ENCODE results near the gene SBF2.

Gene SBF2

DNA sequence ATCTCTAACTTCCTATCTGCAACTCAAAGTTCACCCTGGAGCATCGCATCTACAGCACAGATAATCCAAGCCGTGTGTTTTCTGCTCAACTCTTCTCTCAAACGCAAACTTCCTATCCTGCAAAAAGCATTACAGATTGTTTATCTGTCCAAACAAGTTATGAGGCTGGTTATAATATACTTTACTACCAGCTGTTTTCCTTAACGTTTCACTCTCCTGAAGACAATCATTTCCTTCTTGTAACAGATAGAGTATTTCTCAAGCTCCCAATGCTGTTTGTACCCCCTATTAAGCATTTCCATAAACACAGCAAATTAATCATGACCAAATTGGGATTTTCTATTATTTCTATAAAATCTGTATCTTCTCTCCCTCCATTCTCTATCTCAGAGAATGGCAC lies 84.7 kb downstream of the SBF2 start:
- H3K27ac ChIP-seq (ENCODE audit: low read depth, low read length, poor library complexity, severe bottlenecking), result no peak overlapping the region
- H3K9me2 ChIP-seq (ENCODE audit: low read depth, low read length), result no peaks in the 10 kb centered on the region
- no peaks in the 10 kb centered on the region for H3K36me3 ChIP-seq (ENCODE audit: insufficient read depth, low read length)
- H3K4me2 ChIP-seq (ENCODE audit: low read length), result no peak overlapping the region
- no peak overlapping the region for H3K9ac ChIP-seq (ENCODE audit: low read length)
- H3K9me3 ChIP-seq (ENCODE audit: low read length), result no peaks in the 10 kb centered on the region
- no peaks in the 10 kb centered on the region for H4K20me1 ChIP-seq (ENCODE audit: insufficient read depth, low read length)
- no peak overlapping the region for H2AFZ ChIP-seq (ENCODE audit: low read length)
- H3K27me3 ChIP-seq (ENCODE audit: insufficient read depth, low read length), result no peaks in the 10 kb centered on the region
- H3K4me3 ChIP-seq (ENCODE audit: low read depth, low read length, poor library complexity, severe bottlenecking), result no peak overlapping the region
- no peaks in the 10 kb centered on the region for H3F3A ChIP-seq (ENCODE audit: insufficient read depth, low read length)
- H3K4me1 ChIP-seq (ENCODE audit: insufficient read depth, low read length, severe bottlenecking), result no peaks in the 10 kb centered on the region
- TF ChIP-seq, protein P1, sequence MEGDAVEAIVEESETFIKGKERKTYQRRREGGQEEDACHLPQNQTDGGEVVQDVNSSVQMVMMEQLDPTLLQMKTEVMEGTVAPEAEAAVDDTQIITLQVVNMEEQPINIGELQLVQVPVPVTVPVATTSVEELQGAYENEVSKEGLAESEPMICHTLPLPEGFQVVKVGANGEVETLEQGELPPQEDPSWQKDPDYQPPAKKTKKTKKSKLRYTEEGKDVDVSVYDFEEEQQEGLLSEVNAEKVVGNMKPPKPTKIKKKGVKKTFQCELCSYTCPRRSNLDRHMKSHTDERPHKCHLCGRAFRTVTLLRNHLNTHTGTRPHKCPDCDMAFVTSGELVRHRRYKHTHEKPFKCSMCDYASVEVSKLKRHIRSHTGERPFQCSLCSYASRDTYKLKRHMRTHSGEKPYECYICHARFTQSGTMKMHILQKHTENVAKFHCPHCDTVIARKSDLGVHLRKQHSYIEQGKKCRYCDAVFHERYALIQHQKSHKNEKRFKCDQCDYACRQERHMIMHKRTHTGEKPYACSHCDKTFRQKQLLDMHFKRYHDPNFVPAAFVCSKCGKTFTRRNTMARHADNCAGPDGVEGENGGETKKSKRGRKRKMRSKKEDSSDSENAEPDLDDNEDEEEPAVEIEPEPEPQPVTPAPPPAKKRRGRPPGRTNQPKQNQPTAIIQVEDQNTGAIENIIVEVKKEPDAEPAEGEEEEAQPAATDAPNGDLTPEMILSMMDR (IDR thresholded peaks at IDR 0.05; ENCODE audit: low read length), result no peak
- no peak for TF ChIP-seq EZH2 (IDR thresholded peaks at IDR 0.05; ENCODE audit: borderline replicate concordance, low read length)
- H3K79me2 ChIP-seq (ENCODE audit: insufficient read depth, low read length), result no peaks in the 10 kb centered on the region

- no peaks in the 10 kb centered on the region for H3K79me2 ChIP-seq (ENCODE audit: insufficient read depth, low read length)
- H3K4me2 ChIP-seq (ENCODE audit: low read length), result no peak overlapping the region
- H3K27me3 ChIP-seq (ENCODE audit: insufficient read depth, low read length), result no peaks in the 10 kb centered on the region
- H3K9ac ChIP-seq (ENCODE audit: low read length), result no peak overlapping the region
- H3K9me3 ChIP-seq (ENCODE audit: low read length), result peaks cover 3% of the 10 kb centered on the region; the same call in 1 of the 2 replicates
- H3K27ac ChIP-seq (ENCODE audit: low read depth, low read length, poor library complexity, severe bottlenecking), result no peak overlapping the region
- H2AFZ ChIP-seq (ENCODE audit: low read length), result no peak overlapping the region
- no peak overlapping the region for H3K4me3 ChIP-seq (ENCODE audit: low read depth, low read length, poor library complexity, severe bottlenecking)
- H3K9me2 ChIP-seq (ENCODE audit: low read depth, low read length), result no peaks in the 10 kb centered on the region
- no peaks in the 10 kb centered on the region for H3K36me3 ChIP-seq (ENCODE audit: insufficient read depth, low read length)
- H4K20me1 ChIP-seq (ENCODE audit: insufficient read depth, low read length), result no peaks in the 10 kb centered on the region
- H3F3A ChIP-seq (ENCODE audit: insufficient read depth, low read length), result no peaks in the 10 kb centered on the region
- no peaks in the 10 kb centered on the region for H3K4me1 ChIP-seq (ENCODE audit: insufficient read depth, low read length, severe bottlenecking)
- TF ChIP-seq, protein P1 (IDR thresholded peaks at IDR 0.05; ENCODE audit: low read length), result peak; percentile 72
- TF ChIP-seq EZH2 (IDR thresholded peaks at IDR 0.05; ENCODE audit: borderline replicate concordance, low read length), result no peak
Observed at GRCh38 chr11:10208131-10208575, 85.9 kb downstream of the SBF2 start.

- Histone ChIP-seq H4K20me1 (ENCODE audit: insufficient read depth, low read length) (no peaks in the 10 kb centered on the region), H3K4me2 (ENCODE audit: low read length) (no peak overlapping the region), H3K9me3 (ENCODE audit: low read length) (peaks cover 6% of the 10 kb centered on the region; the same call in 1 of the 2 replicates), H3K9me2 (ENCODE audit: low read depth, low read length) (no peaks in the 10 kb centered on the region), H3K9ac (ENCODE audit: low read length) (no peak overlapping the region), H3K4me3 (ENCODE audit: low read depth, low read length, poor library complexity, severe bottlenecking) (no peak overlapping the region), H3K4me1 (ENCODE audit: insufficient read depth, low read length, severe bottlenecking) (no peaks in the 10 kb centered on the region), H3F3A (ENCODE audit: insufficient read depth, low read length) (no peaks in the 10 kb centered on the region), H3K27me3 (ENCODE audit: insufficient read depth, low read length) (no peaks in the 10 kb centered on the region), H3K27ac (ENCODE audit: low read depth, low read length, poor library complexity, severe bottlenecking) (no peak overlapping the region), H3K36me3 (ENCODE audit: insufficient read depth, low read length) (no peaks in the 10 kb centered on the region), H3K79me2 (ENCODE audit: insufficient read depth, low read length) (no peaks in the 10 kb centered on the region), H2AFZ (ENCODE audit: low read length) (no peak overlapping the region)
- TF ChIP-seq EZH2 (IDR thresholded peaks at IDR 0.05; ENCODE audit: borderline replicate concordance, low read length), result no peak
- TF ChIP-seq, protein P1 (IDR thresholded peaks at IDR 0.05; ENCODE audit: low read length), result no peak
Observed at GRCh38 chr11:10205928-10206327, 88.1 kb downstream of the SBF2 start.

Measured in OCI-LY1 (cell line).